Uterus (tissue), 2 donors: ENCODE measurements around the gene ATM.

Source experiments
- CTCF ChIP-seq, 4 experiments: fragments of 200-600 bp in 2 of 4; fragments of 450-650 bp in 2 of 4; sonication (generic) in 2 of 4; IDR thresholded peaks; one replicate each; pipeline ENCODE4 v1.5.1; 2016 to 2019; ENCODE audit warnings: antibody characterized with exemption in 4 of 4, mild to moderate bottlenecking in 2 of 4, moderate library complexity in 1 of 4
- POLR2A ChIP-seq, 2 donors: fragments of 450-650 bp; IDR thresholded peaks; one replicate each; pipeline ENCODE4 v1.6.1; 2016; ENCODE audit warnings: antibody characterized with exemption in 2 of 2, mild to moderate bottlenecking in 1 of 2, moderate library complexity in 1 of 2

- TF ChIP-seq CTCF (IDR thresholded peaks at IDR 0.05) (no peak), POLR2A (IDR thresholded peaks at IDR 0.05) (no peak)
Measured at GRCh38 chr11:108224366-108224765, 1.5 kb downstream of the ATM start.
